Caco-2 (cell line): Measurements from ENCODE around the gene NUDT3. TPM values are rescaled to one million over a fixed set of nuclear protein-coding genes. Genes with fewer than 3 reads are reported as not detected.
A peak's percentile ranks its signal among the peaks of the same experiment; 100 is the strongest.

Experiments used
- BruUV-seq: library from RNA; stranded (reverse); fragments of 400-500 nt; replicated peaks from 2 replicates; lab custom pipeline; 2021; lab: Mats Ljungman, UMichigan
- CTCF ChIA-PET: fragments of 300-600 bp; sonication (Branson Sonifier 250); formaldehyde crosslinking; loops from one replicate; lab custom pipeline; 2022; ENCODE audit warnings: antibody characterized with exemption; lab: Charles Lee
- POLR2A ChIA-PET: fragments of 300-600 bp; sonication (Branson Sonifier 250); formaldehyde crosslinking; loops from one replicate; lab custom pipeline; 2022; ENCODE audit warnings: antibody characterized with exemption; lab: Charles Lee
- DNase-seq, 2 experiments: peaks; one replicate each; pipeline versions ENCODE4 v3.0.0 to v3.0.0-alpha.2; 2020 to 2022
- H3K27me3 ChIP-seq: replicated peaks from 2 replicates; pipeline ENCODE4 v1.6.0; 2011; ENCODE audit warnings: low read length; ENCODE audit not compliant: control insufficient read depth, insufficient read depth
- H3K36me3 ChIP-seq: 2 replicates; pipeline ENCODE4 v1.5.1; 2011; ENCODE audit warnings: low read length; ENCODE audit not compliant: control insufficient read depth, insufficient read depth
- H3K4me1 ChIP-seq: fragments of 250-450 bp; sonication (Bioruptor Pico); 2 replicates; pipeline ENCODE4 v1.5.1; 2020; ENCODE audit warnings: mild to moderate bottlenecking
- H3K4me3 ChIP-seq: 2 replicates; pipeline ENCODE4 v1.5.1; 2011; ENCODE audit warnings: low read depth, mild to moderate bottlenecking, control low read depth, low read length
- H3K9me3 ChIP-seq: fragments of 250-450 bp; sonication (Bioruptor Pico); 2 replicates; pipeline ENCODE4 v1.5.1; 2020; ENCODE audit warnings: mild to moderate bottlenecking, moderate library complexity
- H3K27ac Mint-ChIP-seq: one replicate; pipeline ENCODE4 v1.8.0; 2022; ENCODE audit warnings: mixed read lengths; ENCODE audit not compliant: unreplicated experiment
- H3K27me3 Mint-ChIP-seq: one replicate; pipeline ENCODE4 v1.8.0; 2022; ENCODE audit warnings: mixed read lengths; ENCODE audit not compliant: insufficient read depth, unreplicated experiment
- H3K36me3 Mint-ChIP-seq: one replicate; pipeline ENCODE4 v1.8.0; 2022; ENCODE audit warnings: mild to moderate bottlenecking, mixed read lengths; ENCODE audit not compliant: insufficient read depth, unreplicated experiment
- H3K4me1 Mint-ChIP-seq: one replicate; pipeline ENCODE4 v1.8.0; 2022; ENCODE audit warnings: low read depth, mixed read lengths; ENCODE audit not compliant: unreplicated experiment
- H3K4me3 Mint-ChIP-seq: one replicate; pipeline ENCODE4 v1.8.0; 2022; ENCODE audit warnings: mild to moderate bottlenecking, moderate library complexity, mixed read lengths; ENCODE audit not compliant: unreplicated experiment
- H3K9me3 Mint-ChIP-seq: one replicate; pipeline ENCODE4 v1.8.0; 2022; ENCODE audit warnings: mixed read lengths; ENCODE audit not compliant: unreplicated experiment
- intact Hi-C: fragments of 100-400 bp; cut with micrococcal nuclease; formaldehyde crosslinking; loops from one replicate; pipeline ENCODE4 v1.10.0; 2022; ENCODE audit not compliant: unreplicated experiment
- total RNA-seq: library from RNA; stranded (reverse); gene quantifications from 2 replicates; pipeline ENCODE4 v1.2.3, GENCODE V29; 2022
- TF ChIP-seq, protein P1 (sequence below), 2 experiments: fragments of 200-600 bp in 1 of 2; IDR thresholded peaks; 1 replicate in 1 of 2; 2 replicates in 1 of 2; pipeline versions ENCODE4 v1.5.1 to v1.8.0; 2011 to 2022; ENCODE audit warnings: antibody characterized with exemption in 1 of 2, control low read depth in 1 of 2, inconsistent platforms in 1 of 2, low read depth in 1 of 2, low read length in 1 of 2, mild to moderate bottlenecking in 1 of 2, moderate library complexity in 1 of 2; ENCODE audit not compliant: insufficient read depth in 1 of 2, severe bottlenecking in 1 of 2, unreplicated experiment in 1 of 2

The NUDT3 gene
- total RNA-seq, 1 experiment from 2014 or later = 22.9 TPM

DNA sequence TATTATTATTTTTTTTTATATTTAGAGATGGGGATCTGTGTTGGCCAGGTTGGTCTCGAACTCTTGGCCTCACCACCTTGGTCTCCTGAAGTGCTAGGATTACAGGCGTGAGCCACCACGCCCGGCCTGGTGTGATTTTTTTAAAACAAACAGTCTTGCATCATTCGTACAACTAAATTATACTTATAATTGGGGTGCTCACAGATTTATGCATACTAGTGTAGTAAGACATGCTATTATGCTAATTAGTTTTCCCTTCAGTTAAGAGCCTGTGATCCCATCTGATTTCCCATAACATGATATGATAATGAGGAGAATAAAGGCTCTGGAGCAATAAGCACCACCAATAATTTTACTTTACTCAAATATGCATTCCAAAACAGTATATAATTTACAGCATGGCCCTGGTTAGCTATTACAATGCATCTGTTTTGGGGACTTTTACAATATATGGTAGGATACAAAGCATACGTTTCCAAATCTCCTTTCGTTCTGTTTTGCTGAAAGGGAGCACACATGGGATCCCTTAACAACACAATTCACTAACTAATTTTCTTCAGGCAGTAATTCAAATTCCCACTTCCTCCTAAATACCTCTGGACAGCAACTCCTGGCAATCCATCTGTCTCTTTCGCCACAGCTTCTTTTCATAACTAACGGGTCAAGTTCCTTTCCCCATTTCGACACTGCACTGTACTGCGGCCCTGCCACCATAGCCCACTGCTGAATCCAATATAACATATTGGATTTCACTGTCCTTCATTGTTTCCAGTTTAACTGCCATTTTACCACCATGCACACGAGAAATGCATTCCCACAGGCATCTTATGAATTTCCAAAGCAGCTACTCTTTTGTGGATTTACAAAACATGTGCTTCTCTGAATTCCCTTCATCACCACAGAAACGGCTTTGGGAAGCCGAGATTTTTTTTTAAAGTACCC, 1.7 kb downstream of the NUDT3 start:
- no peak overlapping the region for H3K4me3 Mint-ChIP-seq
- H3K27ac Mint-ChIP-seq = no peak overlapping the region
- H3K4me3 ChIP-seq = peak overlapping the region; percentile 81
- peaks cover 6% of the 10 kb centered on the region for H3K4me1 Mint-ChIP-seq
- POLR2A ChIA-PET = interaction anchor here (0.5 to 1.3 kb wide), 6 partner anchors 18 to 142 kb away, joined by 3 to 6 read pairs (median 4); partner anchors contain the start of genes RPS10 and SMIM29
- H3K36me3 Mint-ChIP-seq = no peaks in the 10 kb centered on the region
- no peaks in the 10 kb centered on the region for H3K27me3 Mint-ChIP-seq
- peaks cover 5% of the 10 kb centered on the region; the same call in 1 of the 2 replicates for H3K4me1 ChIP-seq
- peak in 1 of 2 experiments; percentile 27 for DNase-seq
- H3K9me3 Mint-ChIP-seq = no peaks in the 10 kb centered on the region
- CTCF ChIA-PET = interaction anchor here (0.6 to 2.9 kb wide), 4 partner anchors 22 to 102 kb away, joined by 3 to 23 read pairs (median 4); no protein-coding TSS in a partner anchor
- BruUV-seq = TSS peak; percentile 34
- intact Hi-C loops = loop anchor here (1.0 kb wide), 1 partner anchor 16 kb away; no protein-coding TSS in a partner anchor
- no peaks in the 10 kb centered on the region for H3K27me3 ChIP-seq
- TF ChIP-seq, protein P1, sequence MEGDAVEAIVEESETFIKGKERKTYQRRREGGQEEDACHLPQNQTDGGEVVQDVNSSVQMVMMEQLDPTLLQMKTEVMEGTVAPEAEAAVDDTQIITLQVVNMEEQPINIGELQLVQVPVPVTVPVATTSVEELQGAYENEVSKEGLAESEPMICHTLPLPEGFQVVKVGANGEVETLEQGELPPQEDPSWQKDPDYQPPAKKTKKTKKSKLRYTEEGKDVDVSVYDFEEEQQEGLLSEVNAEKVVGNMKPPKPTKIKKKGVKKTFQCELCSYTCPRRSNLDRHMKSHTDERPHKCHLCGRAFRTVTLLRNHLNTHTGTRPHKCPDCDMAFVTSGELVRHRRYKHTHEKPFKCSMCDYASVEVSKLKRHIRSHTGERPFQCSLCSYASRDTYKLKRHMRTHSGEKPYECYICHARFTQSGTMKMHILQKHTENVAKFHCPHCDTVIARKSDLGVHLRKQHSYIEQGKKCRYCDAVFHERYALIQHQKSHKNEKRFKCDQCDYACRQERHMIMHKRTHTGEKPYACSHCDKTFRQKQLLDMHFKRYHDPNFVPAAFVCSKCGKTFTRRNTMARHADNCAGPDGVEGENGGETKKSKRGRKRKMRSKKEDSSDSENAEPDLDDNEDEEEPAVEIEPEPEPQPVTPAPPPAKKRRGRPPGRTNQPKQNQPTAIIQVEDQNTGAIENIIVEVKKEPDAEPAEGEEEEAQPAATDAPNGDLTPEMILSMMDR (IDR thresholded peaks at IDR 0.05; ENCODE audit: insufficient read depth in 1 of 2, low read depth in 1 of 2, low read length in 1 of 2, severe bottlenecking in 1 of 2, unreplicated experiment in 1 of 2) = no peak
- no peaks in the 10 kb centered on the region for H3K9me3 ChIP-seq
- H3K36me3 ChIP-seq = no peaks in the 10 kb centered on the region

DNA sequence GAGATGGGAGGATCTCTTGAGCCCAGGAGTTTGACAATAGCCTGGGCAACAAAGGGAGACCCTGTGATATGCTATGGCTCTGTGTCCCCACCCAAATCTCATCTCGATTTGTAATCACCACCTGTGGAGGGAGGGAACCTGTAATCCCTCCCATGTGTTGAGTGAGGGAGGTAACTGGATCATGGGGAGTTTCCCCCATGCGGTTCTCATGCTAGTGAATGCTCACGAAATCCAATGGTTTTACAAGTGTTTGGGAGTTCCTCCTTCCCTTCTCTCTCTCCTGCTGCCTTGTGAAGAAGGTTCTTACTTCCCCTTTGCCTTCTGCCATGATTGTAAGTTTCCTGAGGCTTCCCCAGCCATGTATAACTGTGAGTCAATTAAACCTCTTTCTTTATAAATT, 3.4 kb downstream of the NUDT3 start:
- Mint-ChIP-seq H3K9me3 (no peaks in the 10 kb centered on the region), H3K27me3 (no peaks in the 10 kb centered on the region), H3K4me1 (peaks cover 6% of the 10 kb centered on the region), H3K36me3 (no peaks in the 10 kb centered on the region), H3K4me3 (no peak overlapping the region), H3K27ac (no peak overlapping the region)
- H3K4me1 ChIP-seq = peaks cover 6% of the 10 kb centered on the region; the same call in 1 of the 2 replicates
- ChIA-PET POLR2A (no interaction called here), CTCF (interaction anchor here (0.7 kb wide), 1 partner anchor 140 kb away, joined by 3 read pairs; the partner anchor contains the start of gene SMIM29)
- no peak overlapping the region for H3K4me3 ChIP-seq
- no peak for DNase-seq
- intact Hi-C loops = no loop called here
- BruUV-seq = no TSS peak
- TF ChIP-seq, protein P1 (IDR thresholded peaks at IDR 0.05; ENCODE audit: insufficient read depth in 1 of 2, low read depth in 1 of 2, low read length in 1 of 2, severe bottlenecking in 1 of 2, unreplicated experiment in 1 of 2) = no peak
- H3K27me3 ChIP-seq = no peaks in the 10 kb centered on the region
- no peaks in the 10 kb centered on the region for H3K36me3 ChIP-seq
- no peaks in the 10 kb centered on the region for H3K9me3 ChIP-seq

DNA sequence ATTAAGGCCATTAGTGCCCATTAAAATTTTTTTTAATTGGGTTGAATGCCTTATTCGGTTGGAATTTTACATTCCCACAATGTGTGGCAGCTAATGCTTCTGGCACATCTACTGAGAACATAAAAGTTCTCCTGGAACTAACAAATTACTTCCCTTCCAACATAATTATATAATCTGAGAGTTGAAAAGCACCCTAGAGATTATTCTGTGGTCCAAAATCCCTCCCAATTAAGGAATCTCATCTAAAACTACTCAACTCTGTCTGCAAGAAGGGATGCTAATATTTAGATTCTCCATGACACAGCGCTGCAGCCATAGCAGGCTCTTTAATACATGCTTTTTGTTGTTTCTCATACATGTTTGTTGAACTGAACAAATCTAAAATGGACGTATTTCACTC, 4.0 kb downstream of the NUDT3 start:
- TF ChIP-seq, protein P1 (IDR thresholded peaks at IDR 0.05; ENCODE audit: insufficient read depth in 1 of 2, low read depth in 1 of 2, low read length in 1 of 2, severe bottlenecking in 1 of 2, unreplicated experiment in 1 of 2) = no peak
- Mint-ChIP-seq H3K27ac (no peak overlapping the region), H3K27me3 (no peaks in the 10 kb centered on the region), H3K4me1 (peaks cover 11% of the 10 kb centered on the region), H3K4me3 (no peak overlapping the region), H3K36me3 (no peaks in the 10 kb centered on the region), H3K9me3 (no peaks in the 10 kb centered on the region)
- intact Hi-C loops = no loop called here
- CTCF ChIA-PET = interaction anchor here (0.7 kb wide), 1 partner anchor 140 kb away, joined by 3 read pairs; the partner anchor contains the start of gene SMIM29
- POLR2A ChIA-PET = no interaction called here
- H3K4me3 ChIP-seq = no peak overlapping the region
- BruUV-seq = no TSS peak
- H3K4me1 ChIP-seq = peaks cover 6% of the 10 kb centered on the region; the same call in 1 of the 2 replicates
- no peaks in the 10 kb centered on the region for H3K27me3 ChIP-seq
- no peak for DNase-seq
- no peaks in the 10 kb centered on the region for H3K36me3 ChIP-seq
- no peaks in the 10 kb centered on the region for H3K9me3 ChIP-seq
